NCI-H1092 treated with DMSO at 0.1 percent for 48 hours (cell line): Measurements from ENCODE around the gene COQ7.

ENCODE experiments used
- DNase-seq: peaks from one replicate; lab custom pipeline; 2025; lab: John Stamatoyannopoulos, UW

COQ7 gene

DNA sequence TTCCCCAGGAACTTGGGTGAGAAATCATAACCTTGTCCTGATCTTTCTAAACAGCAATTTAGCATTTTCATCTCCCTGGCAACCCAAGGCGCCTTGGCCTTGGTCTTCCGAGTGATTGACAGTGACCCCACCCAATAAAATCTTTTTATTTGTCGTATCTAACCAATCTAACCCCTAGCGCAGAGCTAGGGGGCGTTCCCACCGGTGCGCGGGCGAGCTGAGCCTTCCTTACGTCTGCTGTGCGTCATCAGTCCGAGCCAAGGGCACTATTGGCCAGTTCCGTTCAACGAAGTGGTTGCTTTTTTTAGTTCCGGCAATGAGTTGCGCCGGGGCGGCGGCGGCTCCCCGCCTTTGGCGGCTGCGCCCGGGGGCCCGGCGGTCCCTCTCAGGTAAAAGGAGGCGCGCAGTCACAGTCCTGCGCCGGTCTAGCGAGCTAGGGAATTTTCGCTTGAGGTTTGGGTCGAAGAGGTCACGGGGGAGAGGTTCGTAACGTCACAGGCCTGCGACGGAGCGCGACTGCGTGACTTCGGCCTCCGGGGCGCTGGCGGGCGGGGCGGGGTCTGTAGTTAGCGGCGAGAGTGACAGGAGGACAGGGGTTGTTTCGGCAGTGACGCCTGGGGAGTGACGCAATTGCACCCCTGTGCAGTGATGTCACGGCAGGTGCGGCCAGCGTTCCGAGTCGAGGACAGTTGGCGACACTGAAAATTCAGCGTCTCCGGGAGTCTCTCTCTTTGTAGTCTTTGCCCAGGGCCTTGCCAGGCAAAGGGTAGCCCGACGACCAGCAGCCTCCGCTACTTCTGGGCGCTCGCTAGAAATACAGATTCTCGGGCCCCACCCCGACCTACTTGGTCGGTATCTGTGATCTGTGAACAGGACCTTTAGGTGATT lies at the start of gene COQ7:
COQ7 (plus strand) TSS at position 266 of the 888 bp plus-strand sequence; CDS start at position 317, 51 bp downstream.
- DNase-seq = peak; percentile 99

DNA sequence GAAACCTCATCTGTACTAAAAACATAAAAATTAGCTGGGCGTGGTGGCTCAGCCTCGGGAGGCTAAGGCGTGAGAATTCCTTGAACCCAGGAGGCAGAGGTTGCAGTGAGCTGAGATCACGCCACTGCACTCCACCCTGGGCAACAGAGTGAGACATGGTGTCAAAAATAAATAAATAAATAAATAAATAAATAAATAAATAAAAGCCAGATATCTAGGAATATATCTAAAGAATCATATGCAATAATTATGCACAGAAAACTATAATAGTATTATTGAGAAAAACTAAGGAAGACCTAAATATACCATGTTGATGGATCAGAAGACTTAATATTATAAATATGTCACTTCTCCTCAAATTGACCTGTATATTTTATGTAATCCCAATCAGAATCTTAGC lies 46.7 kb upstream of the COQ7 start:
- no peak for DNase-seq

DNA sequence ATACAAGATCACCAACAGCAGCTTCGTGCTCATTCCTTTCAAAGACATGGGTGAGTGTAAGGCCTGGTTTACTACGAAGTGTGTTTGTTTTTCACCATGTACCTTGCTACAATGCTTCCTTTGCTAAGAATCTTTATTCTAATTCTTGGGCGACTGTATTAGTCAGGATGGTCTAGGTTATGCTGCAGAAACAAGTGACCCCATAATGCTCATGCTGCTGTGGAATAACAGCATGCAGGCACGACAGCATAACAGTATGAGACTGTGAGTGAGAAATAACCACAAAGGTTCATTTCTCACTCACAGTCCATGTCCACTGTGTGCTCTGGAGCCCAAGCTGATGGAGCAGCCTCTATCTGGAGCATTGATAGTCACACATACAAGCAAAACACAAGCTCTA lies 45.7 kb upstream of the COQ7 start:
- DNase-seq = no peak

DNA sequence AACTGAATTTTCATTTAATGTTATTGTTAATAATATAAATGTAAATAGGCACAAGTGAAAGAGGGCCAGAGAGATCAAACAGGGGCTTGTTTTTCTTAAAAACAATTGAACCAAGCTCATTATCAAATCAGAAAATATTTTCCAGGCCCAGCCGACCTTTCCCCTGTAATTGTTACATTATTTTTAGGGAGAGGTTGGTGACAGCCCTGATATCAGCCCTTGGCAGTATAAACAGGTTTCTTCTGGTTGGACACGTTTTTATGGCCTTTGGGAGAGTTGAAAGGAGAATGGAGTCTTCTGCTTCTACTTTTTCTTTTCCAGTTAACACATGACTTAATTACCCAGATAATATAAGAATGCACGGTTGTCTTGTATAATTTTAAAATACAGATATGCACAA lies 40.0 kb upstream of the COQ7 start:
- no peak for DNase-seq

DNA sequence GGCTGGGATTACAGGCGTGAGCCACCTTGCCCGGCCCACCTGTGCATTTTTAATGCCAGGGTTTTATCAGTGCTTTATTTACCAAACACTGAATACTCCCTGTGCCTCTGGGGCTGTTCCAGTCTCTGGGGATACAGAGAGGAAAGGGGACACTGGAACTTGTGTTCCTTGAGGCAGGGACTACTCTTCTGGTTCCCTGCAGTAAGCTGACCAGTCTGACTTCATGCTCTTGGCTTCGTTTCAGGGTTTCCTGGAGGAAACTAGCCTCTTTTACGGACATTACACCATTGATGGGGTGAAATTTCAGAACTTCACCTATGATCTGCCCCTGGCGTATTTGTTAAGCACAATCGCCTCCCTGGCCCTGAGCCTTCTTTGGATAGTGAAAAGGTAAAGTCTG lies 37.4 kb upstream of the COQ7 start:
- no peak for DNase-seq

DNA sequence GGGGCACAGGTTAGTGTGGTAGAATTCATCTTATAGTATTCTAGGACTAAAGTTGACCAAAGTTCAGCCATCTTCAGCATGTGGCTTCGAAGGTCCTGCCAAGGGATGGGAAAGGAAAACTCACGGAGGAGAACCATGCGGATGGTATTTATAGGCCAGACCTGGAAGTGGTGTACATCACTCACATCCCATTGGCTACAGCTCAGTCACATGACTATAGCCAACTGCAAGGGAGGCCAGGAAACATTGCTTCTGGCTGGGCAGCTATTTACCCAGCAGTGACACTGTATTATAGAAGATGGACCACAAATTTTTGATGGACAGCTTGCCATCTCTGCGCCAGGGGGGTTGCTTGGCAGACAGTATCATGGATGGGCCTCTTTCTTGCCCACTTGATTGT lies 35.7 kb upstream of the COQ7 start:
- DNase-seq = no peak

DNA sequence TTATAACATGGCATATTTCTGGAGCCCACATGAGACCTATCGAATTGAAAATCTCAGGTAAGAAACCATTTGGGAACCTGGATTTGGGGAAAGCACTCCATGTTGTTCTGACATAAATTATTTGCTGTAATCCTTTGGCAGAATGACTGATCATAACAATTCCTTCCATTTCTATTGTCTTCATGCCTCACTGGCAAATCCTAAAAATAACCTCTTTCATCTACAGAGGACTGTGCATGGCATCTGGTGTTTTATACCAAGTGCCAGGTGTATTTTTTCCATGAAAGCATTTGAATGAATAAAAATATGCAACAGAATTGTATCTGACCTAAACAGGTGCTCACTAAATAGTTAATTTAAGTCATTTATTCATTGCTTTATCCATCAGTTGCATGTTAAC lies 33.7 kb upstream of the COQ7 start:
- no peak for DNase-seq

DNA sequence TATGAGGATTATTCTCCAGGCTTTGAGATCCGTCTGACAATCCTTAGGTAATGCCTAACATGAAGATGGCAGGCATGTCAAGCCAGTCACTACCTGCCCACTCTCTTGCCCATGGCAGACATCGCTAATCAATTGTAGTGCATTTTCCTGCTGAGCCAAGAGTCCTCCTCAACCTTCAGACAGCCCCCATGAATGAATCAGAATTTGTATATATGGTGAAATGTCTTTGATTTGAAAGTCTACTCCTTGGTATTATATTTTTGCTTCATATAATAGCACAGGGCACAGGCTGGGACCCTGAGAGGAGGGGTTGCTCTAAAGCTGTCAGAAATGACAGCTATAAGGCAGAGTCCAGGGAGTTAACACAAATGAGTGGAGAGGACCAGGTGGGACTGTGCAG lies 27.0 kb upstream of the COQ7 start:
- no peak for DNase-seq

DNA sequence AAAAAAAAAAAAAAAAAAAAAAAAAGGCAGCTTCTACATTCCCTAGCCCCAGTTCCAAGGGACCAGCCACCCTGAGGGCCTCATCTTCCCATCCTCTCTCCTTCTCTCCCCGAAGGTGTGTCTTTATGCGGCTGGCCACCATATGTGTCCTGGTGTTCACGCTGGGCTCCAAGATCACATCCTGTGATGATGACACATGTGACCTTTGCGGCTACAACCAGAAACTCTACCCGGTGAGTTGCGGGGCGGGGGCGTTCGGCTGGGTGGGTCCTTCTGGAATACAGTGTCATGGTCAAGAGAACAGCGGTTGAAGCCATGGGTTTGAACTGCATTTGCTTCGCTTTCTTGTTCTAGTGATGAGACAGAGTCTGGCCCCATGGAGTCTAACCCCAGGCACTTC lies 22.6 kb upstream of the COQ7 start:
- no peak for DNase-seq

DNA sequence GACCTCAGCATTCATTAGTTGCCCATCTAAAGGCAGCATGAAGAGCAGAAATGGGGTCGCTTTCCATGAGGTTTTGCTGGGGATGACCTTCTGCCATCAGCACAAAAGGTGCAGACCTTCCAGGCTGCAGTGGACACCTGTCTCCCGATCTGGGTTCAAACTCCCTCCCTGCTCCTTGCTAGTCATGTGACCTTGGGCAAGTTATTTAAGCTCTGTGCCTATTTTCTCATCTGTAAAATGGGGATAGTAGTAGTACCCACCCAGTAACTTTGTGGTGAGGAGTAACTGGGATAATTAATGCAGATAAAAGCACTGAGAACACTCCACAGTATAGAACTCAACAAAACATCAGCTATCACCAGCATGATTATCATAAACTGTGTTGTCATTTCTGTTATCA lies 21.4 kb upstream of the COQ7 start:
- DNase-seq = no peak

DNA sequence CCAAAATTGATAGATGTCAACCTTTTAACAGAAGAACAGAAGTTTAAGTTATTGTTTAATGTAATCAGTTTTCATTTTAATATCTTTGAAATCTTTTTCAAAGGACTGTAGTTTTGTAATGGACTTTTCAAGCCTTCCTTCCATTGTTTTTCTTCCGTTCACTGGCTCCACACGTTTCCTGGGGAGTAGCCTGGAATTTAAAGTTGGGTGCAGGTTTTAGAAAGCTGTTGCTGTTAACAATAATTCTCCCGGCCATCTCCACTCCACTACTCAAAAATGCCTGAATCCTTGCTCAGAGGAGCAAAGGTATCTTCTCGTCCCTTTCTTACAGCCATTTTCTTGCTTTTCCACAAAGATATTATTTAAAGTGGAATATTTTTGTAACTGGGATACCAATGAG lies 4.7 kb upstream of the COQ7 start:
- no peak for DNase-seq

DNA sequence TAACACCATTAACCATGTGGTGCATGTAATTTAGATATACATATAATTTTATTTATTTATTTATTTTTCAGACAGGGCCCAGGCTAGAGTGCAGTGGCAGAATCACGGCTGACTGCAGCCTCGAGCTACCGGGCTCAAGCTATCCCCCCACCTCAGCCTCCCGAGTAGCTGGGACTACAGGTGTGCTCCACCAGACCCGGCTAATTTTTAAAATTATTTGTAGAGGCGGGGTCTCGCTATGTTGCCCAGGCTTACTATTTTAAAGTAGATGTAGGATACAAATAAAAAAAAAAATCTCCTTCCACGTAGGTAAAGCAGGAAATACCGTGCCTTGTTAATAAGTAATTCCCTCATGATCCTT lies 446 bp upstream of the COQ7 start:
- no peak for DNase-seq

DNA sequence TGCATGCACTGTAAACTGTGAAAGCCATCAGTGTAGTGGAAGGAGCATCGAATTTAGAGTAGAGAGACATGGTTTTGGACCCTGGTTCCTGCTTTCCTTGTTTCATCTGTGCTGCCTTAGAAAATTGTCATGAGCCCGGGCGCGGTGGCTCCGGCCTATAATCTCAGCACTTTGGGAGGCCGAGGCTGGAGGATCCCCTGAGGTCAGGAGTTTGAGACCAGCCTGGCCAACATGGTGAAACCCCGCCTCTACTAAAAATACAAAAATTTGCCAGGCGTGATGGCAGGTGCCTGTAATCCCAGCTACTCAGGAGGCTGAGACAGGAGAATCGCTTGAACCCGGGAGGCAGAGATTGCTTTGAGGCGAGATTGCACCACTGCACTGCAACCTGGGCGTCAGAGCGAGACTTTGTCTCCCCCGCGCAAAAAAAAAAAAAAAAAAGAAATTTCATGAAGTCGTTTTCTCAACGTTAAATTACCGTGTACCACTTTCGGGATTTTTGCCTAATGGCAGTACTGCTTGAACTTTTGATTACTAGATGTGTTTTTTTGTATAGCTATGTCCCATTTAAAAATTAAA lies 912 bp downstream of the COQ7 start:
- DNase-seq = no peak

DNA sequence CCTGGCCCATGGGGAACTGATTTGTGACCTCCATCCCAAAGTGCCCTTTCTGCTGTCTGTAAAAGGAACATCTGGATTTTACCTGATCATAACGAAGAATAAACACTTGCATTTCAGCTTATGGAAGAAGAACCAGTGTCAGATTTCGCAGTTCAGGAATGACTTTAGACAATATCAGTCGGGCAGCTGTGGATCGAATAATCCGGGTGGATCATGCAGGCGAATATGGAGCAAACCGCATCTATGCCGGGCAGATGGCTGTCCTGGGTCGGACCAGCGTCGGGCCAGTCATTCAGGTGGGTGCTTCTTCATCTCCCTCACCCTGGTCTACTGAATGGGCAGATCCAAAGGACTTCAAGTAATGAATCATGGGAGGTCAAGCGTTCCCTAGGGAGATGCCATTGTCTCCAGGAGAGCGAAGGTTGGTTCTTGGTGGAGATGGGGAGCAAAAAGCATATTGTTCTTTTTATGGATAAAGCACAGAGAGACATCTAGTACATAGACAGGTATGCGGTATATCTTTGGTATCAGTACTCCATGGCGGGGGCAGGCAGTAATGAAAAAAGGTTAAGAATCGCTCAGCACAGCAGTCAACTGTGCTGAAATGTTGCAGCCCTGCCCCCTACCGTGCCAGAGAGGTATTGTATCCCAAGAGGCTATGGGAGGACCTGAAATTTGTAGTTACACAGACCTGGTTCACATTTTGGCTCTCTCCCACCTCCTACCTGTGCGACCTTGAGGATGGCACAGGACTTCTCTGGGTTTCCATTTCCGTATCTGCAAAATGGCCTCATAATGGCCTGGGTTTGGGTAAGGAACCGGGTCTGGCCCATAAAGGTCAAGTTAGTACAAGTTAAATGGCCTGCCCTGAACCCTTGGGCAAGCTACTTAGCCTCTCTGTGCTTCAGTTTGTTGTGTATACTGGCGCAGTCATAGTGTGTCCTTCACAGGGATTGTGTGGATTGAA lies 4.7 kb downstream of the COQ7 start:
- DNase-seq = peak; percentile 8

DNA sequence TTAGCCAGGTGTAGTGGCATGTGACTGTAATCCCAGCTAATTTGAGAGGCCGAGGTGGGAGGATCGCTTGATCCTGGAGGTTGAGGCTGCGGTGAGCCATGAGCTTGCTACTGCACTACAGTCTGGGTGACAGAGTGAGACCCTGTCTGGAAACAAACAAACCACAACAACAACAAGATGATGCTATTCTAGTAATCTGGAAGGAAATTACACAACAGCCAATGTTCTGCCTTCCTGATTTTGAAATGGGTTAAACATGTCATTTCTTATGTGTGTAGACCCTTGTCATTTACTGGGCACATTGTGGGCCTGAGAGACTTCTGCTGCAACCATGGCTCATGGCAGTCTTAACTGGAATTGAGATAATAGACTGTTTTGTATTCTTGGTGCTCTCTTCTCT lies 5.9 kb downstream of the COQ7 start:
- DNase-seq = no peak

DNA sequence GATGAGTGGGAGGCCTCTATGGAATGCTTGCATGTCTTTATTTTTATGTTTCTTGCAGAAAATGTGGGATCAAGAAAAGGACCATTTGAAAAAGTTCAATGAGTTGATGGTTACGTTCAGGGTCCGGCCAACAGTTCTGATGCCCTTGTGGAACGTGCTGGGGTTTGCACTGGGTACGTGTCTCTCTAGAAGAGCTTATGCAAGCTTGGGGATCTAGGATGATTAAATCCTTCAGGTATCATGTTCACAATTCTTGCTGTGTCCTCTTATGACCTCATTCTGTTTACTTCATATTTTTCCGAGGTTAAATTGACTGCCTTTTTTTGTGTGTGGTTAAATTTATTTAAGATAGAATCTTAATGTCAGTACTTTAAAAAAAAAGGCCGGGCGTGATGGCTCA lies 6.4 kb downstream of the COQ7 start:
- no peak for DNase-seq

DNA sequence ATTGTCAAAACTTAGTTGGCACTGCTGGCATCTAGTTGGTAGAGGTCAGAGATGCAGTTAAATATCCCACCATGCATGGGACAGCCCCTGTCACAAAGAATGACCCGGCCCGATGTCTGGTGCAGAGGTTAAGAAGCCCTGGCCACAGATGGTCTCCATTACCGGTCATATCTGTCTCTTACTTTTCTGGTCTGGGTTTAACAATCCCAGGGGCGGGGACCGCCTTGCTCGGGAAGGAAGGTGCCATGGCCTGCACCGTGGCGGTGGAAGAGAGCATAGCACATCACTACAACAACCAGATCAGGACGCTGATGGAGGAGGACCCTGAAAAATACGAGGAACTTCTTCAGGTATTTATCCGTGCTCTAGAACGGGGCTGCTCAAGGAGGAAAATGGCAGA lies 8.1 kb downstream of the COQ7 start:
- no peak for DNase-seq

DNA sequence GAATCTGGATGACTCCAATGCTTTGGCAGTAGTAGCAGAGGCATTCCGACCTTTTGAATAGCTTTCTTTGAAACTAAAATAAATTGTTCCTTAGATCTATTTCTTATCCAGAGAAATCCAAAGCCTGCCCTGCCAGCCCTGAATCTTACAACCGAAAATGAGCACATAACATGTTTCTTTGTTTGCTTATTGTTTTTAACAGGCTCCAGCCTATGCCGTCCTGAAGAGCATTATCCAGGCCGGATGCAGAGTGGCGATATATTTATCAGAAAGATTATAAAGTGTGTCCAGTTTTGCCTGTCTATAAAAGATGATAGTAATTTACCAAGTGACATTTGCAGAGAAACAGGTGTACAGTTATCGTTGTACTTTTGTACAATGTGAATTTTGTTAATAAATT lies 10.5 kb downstream of the COQ7 start:
- no peak for DNase-seq

DNA sequence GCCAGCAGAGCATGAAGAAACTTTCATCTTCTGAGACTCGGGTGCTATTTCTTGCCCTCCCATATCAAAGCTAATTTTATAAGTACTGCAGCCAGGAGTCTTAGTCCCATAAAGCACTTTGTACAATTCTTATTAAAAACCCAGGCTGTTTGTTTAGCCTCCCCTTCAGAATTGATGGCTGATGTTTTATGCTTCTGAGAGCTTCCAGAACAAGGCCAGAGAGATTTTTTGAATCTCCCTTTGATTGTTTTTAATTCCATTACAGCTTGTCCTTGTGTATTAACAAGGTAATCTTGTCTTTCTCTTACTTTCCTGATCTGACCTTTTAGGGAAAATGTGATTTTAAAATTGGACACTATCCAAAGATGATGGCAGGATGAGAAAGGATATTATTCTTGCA lies 16.3 kb downstream of the COQ7 start:
- DNase-seq = no peak

DNA sequence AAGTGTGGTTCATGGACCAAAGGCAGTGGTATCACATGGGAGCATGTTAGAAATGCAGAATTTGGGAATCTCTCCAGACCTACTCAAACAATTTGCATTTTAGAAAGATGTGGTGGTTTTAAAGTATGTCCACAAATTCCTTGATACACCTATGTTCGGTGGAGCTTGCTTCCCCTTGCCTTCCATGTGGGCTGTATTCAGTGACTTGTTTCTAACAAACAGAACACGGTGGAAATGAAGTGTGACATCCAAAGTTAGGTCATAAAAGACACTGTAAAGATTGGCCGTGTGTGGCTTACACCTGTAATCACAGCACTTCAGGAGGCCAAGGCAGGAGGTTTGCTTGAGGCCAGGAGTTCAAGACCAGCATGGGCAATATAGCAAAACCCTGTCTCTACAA lies 16.7 kb downstream of the COQ7 start:
- DNase-seq = no peak

DNA sequence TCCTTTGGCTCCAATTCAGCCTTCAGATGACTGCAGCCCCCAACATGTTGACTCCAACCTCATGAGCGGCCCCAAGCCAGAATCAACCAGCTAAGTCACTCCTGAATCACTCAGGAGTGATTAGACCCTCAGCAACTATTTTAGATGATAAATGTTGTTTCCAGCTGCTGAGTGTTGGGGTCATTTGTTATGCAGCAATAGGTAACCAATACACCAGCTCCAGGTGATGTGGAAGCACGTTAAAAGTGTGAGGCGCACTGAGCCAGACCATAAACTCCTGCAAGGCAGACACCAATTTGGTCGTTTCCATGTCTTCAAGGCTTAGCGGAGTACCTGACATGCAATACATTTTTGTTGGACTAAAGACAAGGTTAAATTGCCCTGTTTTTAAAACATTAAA lies 17.5 kb downstream of the COQ7 start:
- no peak for DNase-seq

DNA sequence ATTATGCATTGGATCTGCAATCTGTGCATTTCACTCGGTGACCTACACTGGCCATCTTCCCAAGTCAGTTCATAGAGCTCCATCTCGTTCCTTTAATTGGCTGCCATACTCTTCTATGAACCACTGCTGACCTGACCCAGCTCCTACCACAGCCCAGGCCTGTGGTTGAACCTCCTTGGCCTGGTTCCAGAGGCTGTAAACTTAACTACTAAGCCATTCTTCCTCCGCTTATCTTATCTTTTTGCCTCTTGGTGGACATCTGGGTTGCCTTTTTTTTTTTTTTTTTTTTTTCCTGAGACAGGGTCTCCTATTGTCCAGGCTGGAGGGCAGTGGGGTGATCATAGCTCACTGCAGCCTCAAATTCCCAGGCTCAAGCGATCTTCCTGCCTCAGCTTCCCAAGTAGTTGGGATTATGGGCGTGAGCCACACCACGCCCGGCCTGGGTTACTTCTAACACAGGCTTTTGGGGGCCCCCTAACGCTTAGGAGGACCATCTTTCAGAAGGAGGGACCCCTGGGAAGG lies 18.3 kb downstream of the COQ7 start:
- DNase-seq = no peak
